AG09309 (cell line): Measurements from ENCODE around the gene NUDT3.
A peak's percentile ranks its signal among the peaks of the same experiment; 100 is the strongest.

Experiments used
- DNase-seq: peaks from one replicate; pipeline ENCODE4 v3.0.0-alpha.2; 2010; ENCODE audit warnings: low read depth
- H3K4me3 ChIP-seq: 2 replicates; pipeline ENCODE4 v1.5.1; 2011; ENCODE audit warnings: mild to moderate bottlenecking, low read depth, low read length, moderate library complexity; ENCODE audit not compliant: control insufficient read depth
- CTCF ChIP-seq: IDR thresholded peaks from 2 replicates; pipeline ENCODE4 v1.5.1; 2011; ENCODE audit warnings: mild to moderate bottlenecking, low read depth, low read length, inconsistent platforms; ENCODE audit not compliant: insufficient read depth, control insufficient read depth; ENCODE audit errors: missing control alignments

Gene NUDT3

GRCh38 chr6:34240329-34241248 is 151.9 kb downstream of the NUDT3 start:
- no peak overlapping the region for H3K4me3 ChIP-seq

GRCh38 chr6:34239893-34240292 is 152.6 kb downstream of the NUDT3 start:
- no peak for DNase-seq
- H3K4me3 ChIP-seq, result no peak overlapping the region
- no peak for TF ChIP-seq CTCF

More at GRCh38 chr6:34240329-34241248, 151.9 kb downstream of the NUDT3 start:
- no peak for DNase-seq
- TF ChIP-seq CTCF, result no peak

GRCh38 chr6:34239500-34239825 is 153.0 kb downstream of the NUDT3 start:
- no peak for DNase-seq
- TF ChIP-seq CTCF, result no peak
- H3K4me3 ChIP-seq, result no peak overlapping the region

- DNase-seq, result no peak
- TF ChIP-seq CTCF, result no peak
- H3K4me3 ChIP-seq, result peak overlapping the region; percentile 83
Measured at GRCh38 chr6:34238585-34239499, 153.6 kb downstream of the NUDT3 start.

- peak; percentile 36 for TF ChIP-seq CTCF
- no peak for DNase-seq
- H3K4me3 ChIP-seq, result peak overlapping the region; percentile 83
Measured at GRCh38 chr6:34237722-34238584, 154.5 kb downstream of the NUDT3 start.

- DNase-seq, result no peak
- peak overlapping the region; percentile 83 for H3K4me3 ChIP-seq
- no peak for TF ChIP-seq CTCF
Measured at GRCh38 chr6:34237316-34237721, 155.2 kb downstream of the NUDT3 start.
